AG09319 (cell line): ENCODE measurements around the gene LAPTM4A.
"Not testable (repeated sequence)": the region's sequence is repeated elsewhere in the genome, so short reads cannot be mapped to it uniquely, and the experiment has no call there.

Experiments
- DNase-seq: peaks from one replicate; pipeline ENCODE4 v3.0.0-alpha.2; 2010; ENCODE audit warnings: low read depth; ENCODE audit errors: extremely low read depth
- CTCF ChIP-seq: IDR thresholded peaks from 2 replicates; pipeline ENCODE4 v1.5.1; 2011; ENCODE audit warnings: low read depth, mild to moderate bottlenecking, inconsistent platforms, low read length, moderate library complexity

Gene LAPTM4A

GRCh38 chr2:20081841-20082240 is 30.4 kb upstream of the LAPTM4A start:
- TF ChIP-seq CTCF = no peak
- DNase-seq = no peak

- DNase-seq = no peak
- no peak for TF ChIP-seq CTCF
Observed at GRCh38 chr2:20080839-20081415, 29.5 kb upstream of the LAPTM4A start.

GRCh38 chr2:20080428-20080827 is 29.0 kb upstream of the LAPTM4A start:
- TF ChIP-seq CTCF = no peak

GRCh38 chr2:20079546-20080115 is 28.2 kb upstream of the LAPTM4A start:
- TF ChIP-seq CTCF = no peak
- DNase-seq = no peak

More at GRCh38 chr2:20080428-20080827, 29.0 kb upstream of the LAPTM4A start:
- DNase-seq = no peak

- TF ChIP-seq CTCF = no peak
- DNase-seq = no peak
Observed at GRCh38 chr2:20077411-20077940, 26.0 kb upstream of the LAPTM4A start.

GRCh38 chr2:20076757-20077156 is 25.3 kb upstream of the LAPTM4A start:
- no peak for TF ChIP-seq CTCF
- DNase-seq = no peak

- DNase-seq = no peak
- TF ChIP-seq CTCF = no peak
Observed at GRCh38 chr2:20074901-20075300, 23.5 kb upstream of the LAPTM4A start.

- not testable (repeated sequence) for DNase-seq
Observed at GRCh38 chr2:20074046-20074648, 22.7 kb upstream of the LAPTM4A start.
